GM18511 (cell line): ENCODE measurements around the gene C6orf136.
A peak's percentile ranks its signal among the peaks of the same experiment; 100 is the strongest.
"Not testable (repeated sequence)": the region's sequence is repeated elsewhere in the genome, so short reads cannot be mapped to it uniquely, and the experiment has no call there.

Experiments
- ATAC-seq: cut with Tn5 transposase; IDR thresholded peaks from one replicate; pipeline ENCODE4 v1.9.1; 2021; ENCODE audit warnings: mild to moderate bottlenecking, moderate library complexity; ENCODE audit not compliant: unreplicated experiment

The C6orf136 gene

DNA sequence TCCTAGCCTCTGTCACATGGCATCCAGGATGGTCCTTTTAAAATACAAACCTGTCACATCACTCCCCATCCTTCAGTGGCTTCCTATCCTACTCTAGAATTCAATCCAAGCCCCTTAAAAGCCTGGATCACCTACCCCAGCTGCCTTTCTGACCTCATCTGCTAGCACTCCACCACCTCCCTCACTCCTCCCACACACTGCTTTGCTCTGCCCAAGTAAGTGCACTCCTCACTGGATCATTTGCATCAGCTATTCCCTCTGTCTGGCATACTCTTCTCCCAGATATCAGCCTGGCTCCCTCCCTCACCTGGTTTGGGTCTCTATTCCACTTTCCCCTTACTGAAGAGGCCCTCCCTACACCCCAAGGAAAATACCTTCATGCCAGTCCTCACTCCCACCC, 10.5 kb downstream of the C6orf136 start:
- ATAC-seq: no peak

DNA sequence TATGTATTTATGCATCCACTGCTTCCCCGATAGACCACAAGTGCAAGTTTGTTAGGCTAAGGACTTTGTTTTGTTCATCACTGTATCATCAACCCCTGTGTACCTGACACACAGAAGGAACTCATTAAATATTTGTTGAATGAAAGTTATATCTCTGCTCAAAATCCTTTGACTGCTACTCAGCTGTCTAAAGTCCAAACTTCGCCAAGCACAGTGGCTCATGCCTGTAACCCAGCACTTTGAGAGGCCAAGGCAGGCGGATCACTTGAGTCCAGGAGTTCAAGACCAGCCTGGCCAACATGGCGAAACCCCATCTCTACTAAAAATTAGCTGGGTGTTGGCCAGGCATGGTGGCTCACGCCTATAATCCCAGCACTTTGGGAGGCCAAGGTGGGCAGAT, 11.0 kb downstream of the C6orf136 start:
- not testable (repeated sequence) for ATAC-seq

DNA sequence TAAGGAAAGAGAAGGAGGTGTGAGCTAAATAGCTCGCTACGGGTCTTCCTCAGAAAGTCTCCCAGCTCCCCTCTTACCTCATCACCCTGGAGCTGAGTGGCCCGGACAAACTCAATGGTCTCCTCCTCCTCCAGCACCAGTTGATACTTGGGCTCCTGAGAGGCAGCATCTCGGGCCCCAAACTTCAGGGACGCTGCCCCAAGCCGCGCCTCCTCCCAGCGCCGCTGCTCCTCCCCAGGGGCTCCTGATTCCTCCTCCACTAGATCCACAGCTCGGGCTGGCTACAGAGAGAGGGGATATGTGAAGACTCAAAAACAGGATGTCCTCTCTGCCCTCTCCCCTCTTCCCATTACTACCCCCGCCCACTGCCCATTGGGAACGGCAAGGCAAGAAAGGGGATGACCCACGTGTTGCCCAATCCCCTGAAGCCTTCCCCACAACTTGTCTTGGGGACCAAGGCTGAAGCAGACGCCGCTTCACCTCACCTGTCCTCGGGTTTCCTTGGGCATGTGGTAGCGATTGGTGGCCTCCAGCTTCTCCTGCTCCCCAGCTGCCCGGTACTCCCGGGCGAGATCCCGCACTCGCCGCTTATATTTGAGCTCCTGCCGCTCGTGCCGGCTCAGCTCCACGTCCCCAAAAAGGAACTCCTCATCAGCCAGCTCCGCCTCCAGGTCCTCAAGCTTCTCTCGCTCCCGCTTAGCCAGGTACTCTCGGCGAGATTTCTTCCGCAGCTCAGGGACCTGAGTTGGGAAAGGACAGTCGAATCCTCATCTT, 18.2 kb downstream of the C6orf136 start:
- ATAC-seq: no peak

DNA sequence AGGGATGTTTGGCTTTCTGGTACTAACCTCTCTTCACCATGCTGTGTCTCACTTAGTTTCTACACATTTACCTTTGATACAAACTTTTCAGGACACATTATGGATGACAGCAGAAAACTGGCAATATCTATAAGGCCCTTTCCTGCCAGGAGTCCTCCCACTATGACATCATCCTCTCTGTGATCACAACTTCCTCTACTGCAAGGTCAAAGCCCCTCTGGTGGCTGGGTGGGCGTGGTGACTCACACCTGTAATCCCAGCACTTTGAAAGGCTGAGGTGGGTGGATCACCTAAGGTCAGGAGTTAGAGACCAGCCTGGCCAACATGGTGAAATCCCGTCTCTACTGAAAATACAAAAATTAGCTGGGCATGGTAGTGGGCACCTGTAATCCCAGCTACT, 19.4 kb downstream of the C6orf136 start:
- ATAC-seq: not testable (repeated sequence)

DNA sequence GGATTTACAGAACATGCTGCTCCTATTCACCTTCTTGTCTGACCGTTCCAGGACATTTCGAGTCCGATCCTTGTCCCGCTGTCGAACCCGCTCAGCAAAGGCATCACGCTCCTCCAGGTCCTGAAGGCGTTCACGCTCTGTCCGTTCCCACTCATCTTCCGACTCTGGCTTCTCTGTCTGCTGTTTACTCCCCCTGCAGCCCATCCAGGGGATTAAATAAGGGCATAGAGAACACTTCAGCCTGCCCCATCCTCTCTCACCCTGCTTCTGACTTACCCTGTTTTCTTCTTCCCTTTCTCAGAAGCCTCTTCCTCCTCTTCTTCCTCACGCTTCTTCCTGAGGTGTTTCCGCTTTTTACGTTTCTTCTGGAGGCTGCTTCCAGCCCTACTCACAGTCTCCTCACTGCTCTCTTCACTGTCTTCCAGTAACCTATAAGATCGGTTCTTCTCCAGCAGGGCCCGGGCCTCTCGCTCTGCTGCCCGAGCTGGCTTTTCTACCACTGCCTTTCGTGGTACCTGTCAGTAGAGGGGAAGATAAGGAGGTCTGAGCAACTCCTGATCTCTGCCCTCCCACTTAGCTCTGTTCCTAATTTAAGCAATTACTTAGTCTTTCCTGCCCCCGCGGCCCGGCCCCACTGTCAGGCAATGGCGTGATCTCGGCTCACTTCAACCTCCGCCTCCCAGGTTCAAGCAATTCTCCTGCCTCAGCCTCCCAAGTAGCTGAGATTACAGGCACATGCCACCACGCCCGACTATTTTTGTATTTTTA, 24.0 kb downstream of the C6orf136 start:
- no peak for ATAC-seq

DNA sequence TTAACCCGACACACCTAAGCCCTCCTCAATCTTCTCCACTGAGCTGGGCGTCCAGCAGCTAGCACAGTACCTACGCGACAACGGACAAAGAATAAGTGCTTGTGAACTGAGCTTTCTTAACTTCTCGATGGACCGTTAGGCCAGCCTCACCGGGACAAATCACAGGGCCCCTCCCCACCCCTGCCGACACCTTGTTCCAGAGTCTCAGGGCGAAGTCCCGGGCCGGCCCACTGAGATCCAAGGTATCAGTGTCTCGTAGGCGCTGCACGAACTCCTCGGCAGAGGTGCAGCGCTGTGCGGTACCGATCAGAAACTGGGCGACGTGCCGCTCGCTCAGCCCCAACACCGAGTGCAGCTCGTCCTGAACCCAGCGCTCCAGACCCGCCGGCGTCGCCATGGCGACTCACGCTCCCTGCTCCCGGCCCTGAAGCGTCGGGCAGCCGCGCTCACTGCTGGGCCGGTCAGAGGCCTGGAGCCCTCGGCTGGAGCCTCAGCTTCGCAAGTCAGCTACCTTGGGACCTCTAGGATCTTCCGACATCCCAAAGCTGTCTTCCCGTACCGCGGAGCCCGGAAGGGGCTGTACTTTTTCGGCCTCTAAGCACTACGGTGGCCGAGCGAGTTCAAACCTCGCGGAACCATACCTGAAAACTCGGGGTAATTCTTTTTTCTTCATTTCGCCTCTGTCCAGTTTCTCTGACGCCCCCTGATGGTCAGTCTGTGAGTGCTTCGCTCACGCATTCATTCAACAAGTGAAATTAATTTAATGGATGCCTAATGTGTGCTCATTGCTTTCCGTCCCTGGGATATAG, 25.7 kb downstream of the C6orf136 start, which contains the start of gene DHX16:
Gene DHX16, minus strand, starts transcription at position 562 of the 809 bp plus-strand sequence. Its CDS starts 165 bp downstream, at position 397.
- ATAC-seq: peak; percentile 66

DNA sequence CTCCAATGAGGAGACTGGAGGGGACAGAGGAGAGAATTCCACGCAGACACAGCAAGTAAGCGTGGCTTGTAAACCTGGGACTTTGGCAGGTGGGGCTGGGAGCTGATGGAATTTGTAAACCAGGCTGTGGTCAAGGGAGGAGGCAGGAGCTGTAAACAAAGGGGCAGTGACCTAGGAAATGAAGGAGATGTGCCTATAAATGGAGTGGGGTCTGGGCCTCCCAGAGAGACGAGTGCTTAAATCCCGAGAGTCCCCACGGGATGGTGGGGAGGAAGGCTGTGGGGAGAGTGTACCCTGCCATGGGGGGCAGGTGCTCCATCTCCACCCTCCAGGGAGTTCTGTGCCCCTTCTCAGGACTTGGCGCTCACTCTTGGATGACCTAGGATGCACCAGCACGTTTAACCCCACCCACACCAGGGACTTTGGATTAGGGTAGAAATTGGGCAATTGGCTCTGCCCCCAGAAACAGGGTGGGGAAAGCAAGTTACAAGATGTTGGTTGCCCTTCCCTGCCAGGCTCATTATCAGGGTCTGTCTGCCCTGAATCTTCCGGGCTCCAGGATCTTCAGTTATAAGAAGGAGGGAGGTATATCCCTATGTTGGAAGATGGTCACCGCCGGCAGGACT, 29.8 kb downstream of the C6orf136 start:
- ATAC-seq: no peak

DNA sequence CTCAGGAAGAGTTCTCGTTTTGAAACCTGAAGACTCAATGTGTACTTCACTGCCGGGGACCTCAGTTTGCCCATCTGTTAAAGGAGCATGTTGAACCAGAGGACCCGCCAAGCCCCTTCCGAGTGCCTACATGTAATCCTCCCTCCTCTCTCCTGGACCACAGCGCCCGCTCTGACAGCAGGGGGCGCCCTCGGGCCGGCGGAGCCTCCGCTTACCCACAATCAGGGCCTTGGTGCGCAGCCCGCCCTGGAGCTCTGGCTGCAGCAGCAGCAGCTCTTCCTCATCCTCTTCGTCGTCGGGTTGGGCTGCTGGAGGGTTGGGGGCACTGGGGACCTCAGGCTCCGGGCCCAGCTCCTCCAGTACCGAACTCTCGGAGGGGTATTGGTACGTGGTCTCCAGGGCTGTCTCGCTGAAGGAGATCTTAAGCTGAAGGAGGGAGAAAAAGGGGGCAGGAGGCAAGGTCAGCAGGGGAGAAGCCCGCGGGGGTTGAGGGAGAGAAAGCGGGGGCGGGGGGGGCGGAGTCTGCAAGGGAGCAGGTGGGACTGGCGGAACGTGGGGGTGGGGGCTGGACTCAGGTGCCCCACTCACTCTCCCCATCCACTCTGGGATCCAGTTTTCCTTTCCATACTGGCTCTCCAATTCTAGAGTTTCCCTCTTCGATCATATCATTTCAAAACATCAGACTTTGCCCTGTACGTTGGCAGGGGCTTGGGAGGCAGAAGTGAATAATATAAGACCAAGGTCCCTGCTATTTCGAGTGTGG, 32.2 kb downstream of the C6orf136 start:
- no peak for ATAC-seq

DNA sequence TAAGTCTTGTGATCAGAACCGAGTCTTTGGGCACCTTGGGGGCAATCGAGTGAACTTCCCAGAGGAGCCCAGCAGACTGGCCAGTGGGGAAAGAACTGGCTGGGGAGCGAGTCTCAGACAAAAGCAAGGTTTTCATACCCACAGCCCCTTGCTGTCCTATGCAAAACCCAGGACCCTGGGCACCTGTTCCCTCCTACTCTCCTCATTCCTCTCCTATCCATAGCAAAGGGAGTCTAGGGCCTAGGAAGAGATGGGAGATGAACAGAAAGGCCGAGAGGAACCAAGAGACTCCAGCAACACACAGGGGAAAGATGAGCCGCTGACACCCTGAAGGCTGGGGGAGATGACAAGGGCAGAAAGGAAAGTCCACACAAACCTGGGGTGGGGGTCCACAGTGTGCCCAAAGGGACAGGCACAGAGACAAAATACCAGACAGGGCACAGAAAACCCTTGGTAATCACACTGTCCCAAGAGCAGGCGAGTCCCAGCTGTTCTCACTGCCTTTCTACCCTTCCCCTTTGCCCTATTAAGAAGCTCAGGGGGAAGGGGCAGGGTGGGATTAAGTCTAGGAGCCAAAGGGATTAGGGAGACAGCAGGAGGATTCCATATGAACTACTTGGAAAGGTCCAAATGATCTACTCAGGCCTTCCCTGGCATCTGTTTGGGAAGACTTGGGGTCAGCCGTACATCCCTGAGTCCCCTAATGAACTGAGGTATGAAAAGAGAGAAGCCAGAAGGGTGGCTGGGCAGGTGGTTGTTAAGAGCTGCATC, 33.0 kb downstream of the C6orf136 start:
- no peak for ATAC-seq

DNA sequence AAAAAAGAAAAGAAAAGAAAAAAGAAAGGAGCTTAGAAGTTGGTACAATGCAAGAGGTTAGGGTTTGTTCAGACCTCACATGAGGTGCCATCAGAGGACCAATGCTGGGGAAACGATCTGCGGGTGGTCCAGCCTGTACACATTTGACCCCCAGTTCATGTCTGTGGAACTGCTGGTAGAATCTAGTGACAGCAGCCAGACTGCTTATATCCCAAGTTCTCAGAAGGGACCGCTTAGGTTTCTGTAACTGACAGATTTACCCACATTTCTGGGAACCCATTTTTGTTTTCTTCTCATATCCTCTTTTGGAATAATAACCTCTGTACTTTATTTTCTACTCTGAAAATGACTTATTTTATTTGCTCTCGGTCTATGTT, 34.8 kb downstream of the C6orf136 start:
- no peak for ATAC-seq

DNA sequence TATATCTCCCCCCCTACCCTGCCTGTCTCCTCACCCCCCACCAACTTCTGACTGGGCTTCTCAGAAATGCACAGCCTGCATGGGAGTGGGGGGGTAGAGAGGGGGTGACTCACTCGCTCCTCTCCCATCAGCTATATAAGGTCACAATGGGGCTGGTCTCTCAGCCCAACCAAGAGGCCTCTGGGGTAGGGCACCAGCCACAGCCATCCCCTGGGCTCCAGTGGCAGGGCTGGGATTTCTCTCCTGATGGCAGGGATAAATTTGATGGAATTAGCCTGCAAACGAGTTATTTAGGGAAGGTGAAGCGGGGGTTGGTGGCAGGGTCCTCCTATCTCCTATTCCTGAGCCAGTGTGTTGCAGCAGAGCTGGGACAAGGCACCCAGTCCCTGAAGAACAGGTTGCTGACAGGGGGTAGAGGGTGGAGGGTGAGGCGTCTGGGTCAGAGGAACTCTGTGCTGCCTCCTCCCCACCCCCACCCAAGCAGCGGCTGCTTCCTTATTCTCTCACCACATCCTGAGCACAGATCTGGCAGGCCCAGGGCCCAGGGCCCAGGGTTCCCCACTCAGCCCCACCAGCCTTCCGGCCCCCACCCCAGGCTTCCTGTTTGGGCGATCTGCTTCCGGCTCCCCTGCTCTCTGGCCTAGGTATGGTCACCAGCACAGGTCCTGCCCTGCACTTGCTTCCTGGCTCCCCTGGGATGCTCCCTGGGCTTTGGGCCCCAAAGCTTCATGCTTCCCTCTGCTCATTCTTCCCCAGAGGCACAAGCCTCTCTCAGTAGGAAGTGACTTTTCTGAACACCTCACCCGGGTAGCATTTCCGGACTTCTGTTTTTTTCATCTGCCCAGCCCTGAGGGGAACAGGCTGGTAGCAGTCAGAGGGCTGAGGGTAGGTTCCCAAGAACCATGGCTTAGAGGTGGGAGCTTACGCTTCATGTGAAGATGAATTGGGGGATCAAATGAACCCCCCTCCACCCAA, 35.5 kb downstream of the C6orf136 start:
- ATAC-seq: peak; percentile 51

DNA sequence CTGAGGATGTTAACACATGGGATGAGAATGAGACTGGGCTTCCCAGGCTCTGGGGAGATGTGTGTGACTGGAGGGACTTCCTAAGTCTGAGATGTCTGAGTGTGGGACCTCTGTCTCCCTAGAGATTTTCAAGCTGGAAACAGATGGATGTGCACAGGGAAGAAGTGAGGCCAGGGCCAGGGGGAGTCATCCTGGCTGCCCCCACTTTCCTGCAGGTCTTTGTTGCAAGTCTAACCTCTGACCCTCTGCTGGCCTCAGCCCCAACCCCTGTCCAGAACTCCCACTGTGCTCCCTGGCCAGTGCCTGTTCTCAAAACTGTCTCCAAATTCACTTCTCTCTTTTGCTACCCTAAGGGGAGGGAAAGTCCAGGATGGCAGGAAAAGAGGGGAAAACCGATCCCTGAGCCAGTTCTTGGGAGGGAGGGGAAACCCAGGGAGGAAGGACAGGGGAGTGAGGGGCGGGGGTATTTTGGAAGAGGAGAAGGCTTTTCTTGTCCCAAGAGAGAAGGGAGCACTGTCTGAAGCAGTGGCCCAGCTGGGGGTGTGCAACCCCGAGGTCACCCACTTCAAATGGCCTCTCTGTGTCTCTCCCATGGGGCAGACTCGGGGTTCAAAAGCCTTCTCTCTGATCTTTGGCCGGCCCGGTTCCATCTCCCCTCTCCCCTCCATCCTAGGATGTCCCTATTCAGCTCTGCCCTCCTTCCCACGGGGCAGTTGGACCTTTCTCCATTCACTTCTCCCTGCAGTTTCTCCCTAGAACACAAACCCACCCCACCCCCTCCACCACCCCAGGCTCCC, 36.4 kb downstream of the C6orf136 start:
- ATAC-seq: no peak

DNA sequence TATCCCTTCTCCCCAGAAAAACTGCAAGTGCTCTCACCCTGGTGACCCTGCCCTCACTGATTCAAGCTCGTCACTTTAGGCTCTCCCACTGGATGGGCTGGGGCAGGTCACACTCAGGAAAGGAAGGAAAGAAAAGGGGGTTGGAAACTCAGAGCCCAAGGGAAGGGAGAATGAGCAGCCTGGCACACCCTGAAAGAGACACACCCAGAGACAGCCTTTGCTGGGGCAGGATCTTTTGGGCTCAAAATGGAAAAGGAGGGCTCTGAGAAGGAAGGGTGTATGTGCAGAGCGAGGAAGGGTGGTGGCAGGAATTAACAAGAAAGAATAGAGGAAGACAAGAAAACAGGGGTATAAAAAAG, 37.0 kb downstream of the C6orf136 start:
- ATAC-seq: no peak

DNA sequence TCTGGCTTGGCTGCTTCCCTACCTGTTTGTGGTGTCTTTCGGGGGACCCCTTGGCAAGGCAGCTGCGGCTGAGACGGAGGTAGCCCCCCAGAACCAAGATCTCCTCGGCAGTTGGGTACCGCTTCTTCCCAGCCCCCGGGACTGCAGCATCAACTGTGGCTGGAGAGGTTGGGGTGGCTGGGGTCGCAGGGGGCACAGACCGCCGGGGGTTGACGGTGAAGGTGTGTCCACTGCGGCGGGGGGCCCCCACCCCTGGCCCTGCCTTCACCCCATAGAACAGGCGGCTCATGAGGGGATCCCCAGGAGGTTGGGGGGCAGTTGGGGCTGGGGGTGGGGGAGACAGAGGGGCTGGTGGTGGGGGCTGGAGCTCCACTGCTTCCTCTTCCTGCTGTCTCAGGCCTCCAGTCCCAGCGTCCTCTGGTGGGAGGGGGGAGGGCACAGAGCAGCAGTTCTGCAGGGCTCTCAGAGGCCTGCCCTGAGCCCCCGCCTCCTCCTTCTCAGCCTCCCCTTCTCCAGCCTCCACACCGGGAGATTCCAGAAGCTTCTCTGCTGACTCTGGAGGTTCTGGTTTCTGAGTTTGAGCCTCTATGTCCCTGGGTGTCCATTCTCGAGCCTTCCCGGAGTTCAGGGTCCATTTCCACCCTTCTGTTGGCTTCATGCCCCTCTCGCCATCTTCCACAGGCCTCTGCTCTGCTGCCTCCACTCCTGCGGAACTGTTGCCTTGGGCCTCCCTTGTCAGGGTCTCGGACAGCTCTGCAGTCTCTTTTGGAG, 37.6 kb downstream of the C6orf136 start:
- ATAC-seq: no peak

DNA sequence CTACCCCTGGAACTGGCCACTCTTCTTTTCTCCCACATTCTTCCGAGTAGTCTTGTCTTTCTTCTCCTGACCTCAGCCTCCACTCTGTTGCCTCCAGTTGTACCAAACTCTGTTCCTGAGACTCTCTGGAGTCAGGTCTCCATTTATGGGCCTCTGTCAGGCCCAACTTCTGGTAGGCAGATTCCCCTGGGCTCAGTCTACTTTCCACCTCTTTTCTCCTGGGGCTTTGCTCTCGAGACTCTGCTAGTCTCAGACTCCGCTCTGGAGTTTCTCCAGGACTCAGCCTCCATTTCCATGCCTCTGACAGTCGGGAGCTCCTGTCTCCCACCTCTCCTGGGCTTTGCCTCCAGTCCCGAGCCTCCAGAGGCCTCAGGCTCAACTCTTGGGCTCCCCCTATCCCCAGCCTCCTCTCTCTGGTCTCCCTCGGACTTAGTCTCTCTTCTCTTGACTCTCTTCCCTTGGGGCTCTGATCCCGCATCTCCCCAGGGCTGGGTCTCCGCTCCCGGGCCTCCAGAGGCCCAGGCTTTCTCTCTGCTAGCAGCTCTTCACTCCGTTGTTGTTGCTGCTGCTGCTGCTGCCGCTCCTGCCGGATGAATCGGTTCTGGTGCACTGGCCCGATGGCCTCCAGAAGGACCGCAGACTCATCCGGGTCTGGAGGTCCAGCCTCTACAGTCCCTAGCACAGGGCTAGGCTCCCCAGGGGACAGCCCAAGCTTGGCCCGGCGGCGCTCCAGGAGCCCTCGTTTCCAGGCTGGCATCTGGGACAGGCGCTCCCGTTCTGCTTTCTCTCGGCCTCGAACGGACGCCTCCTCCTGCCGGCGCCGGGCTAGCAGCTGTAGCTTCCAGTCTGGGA, 38.5 kb downstream of the C6orf136 start:
- ATAC-seq: no peak
